Endothelial cell of umbilical vein (primary cell): ENCODE results near the gene N4BP2L1. TPM values are rescaled to one million over a fixed set of nuclear protein-coding genes. Genes with fewer than 3 reads are reported as not detected.

ENCODE experiments used
- BruUV-seq: library from RNA; stranded (reverse); fragments of 400-500 nt; replicated peaks from 2 replicates; lab custom pipeline; 2021; lab: Mats Ljungman, UMichigan
- CTCF ChIA-PET: fragments of 300-600, 350-600 bp; sonication (Branson Sonifier 250); formaldehyde crosslinking; loops from one replicate; lab custom pipeline; 2021; ENCODE audit warnings: antibody characterized with exemption, inconsistent platforms; lab: Charles Lee
- POLR2A ChIA-PET: fragments of 300-600, 350-600 bp; sonication (Branson Sonifier 250); formaldehyde crosslinking; loops from one replicate; lab custom pipeline; 2021; ENCODE audit warnings: antibody characterized with exemption, inconsistent platforms; lab: Charles Lee
- DNase-seq: peaks from one replicate; pipeline ENCODE4 v3.0.0-alpha.2; 2011; ENCODE audit warnings: low read depth, low spot score
- FAIRE-seq: peaks from 2 replicates; lab custom pipeline; 2011; peaks lifted over from hg19 to GRCh38; lab: Jason Lieb, UNC
- H2AFZ ChIP-seq: 2 replicates; pipeline ENCODE4 v1.6.0; 2012; ENCODE audit warnings: low read depth, low read length, control low read depth, inconsistent platforms
- H3K27ac ChIP-seq: 2 replicates; pipeline ENCODE4 v1.5.1; 2011; ENCODE audit warnings: low read depth, mild to moderate bottlenecking, control low read depth, low read length, moderate library complexity; ENCODE audit not compliant: insufficient read depth
- H3K27me3 ChIP-seq, 2 experiments: 2 replicates each; pipeline versions ENCODE4 v1.6.0 to v1.6.1; 2011; ENCODE audit warnings: low read length in 2 of 2, mixed read lengths in 1 of 2; ENCODE audit not compliant: control insufficient read depth in 2 of 2, insufficient read depth in 2 of 2
- H3K36me3 ChIP-seq, 2 experiments: 2 replicates in 1 of 2; 3 replicates in 1 of 2; pipeline ENCODE4 v1.5.1; 2011; ENCODE audit warnings: low read length in 2 of 2, mild to moderate bottlenecking in 1 of 2, moderate library complexity in 1 of 2; ENCODE audit not compliant: control insufficient read depth in 2 of 2, insufficient read depth in 2 of 2; ENCODE audit errors: extremely low read depth in 1 of 2
- H3K4me1 ChIP-seq: 3 replicates; pipeline ENCODE4 v1.5.1; 2011; ENCODE audit warnings: mild to moderate bottlenecking, low read length; ENCODE audit not compliant: control insufficient read depth, insufficient read depth; ENCODE audit errors: extremely low read depth
- H3K4me2 ChIP-seq: 2 replicates; pipeline ENCODE4 v1.6.1; 2011; ENCODE audit warnings: low read length, control low read depth, mixed read lengths; ENCODE audit not compliant: insufficient read depth
- H3K4me3 ChIP-seq, 3 experiments: fragments of 200-600 bp in 1 of 3; sonication (generic), shearing (Covaris generic) in 1 of 3; replicated peaks in 1 of 3; 2 replicates each; pipeline ENCODE4 v1.5.1; 2011 to 2016; ENCODE audit warnings: control low read depth in 3 of 3, low read length in 3 of 3, mild to moderate bottlenecking in 2 of 3, inconsistent platforms in 1 of 3, low read depth in 1 of 3, moderate library complexity in 1 of 3; ENCODE audit not compliant: insufficient read depth in 1 of 3
- H3K79me2 ChIP-seq: 2 replicates; pipeline ENCODE4 v1.6.0; 2012; ENCODE audit warnings: low read length, inconsistent platforms; ENCODE audit not compliant: control insufficient read depth, insufficient read depth
- H3K9ac ChIP-seq: replicated peaks from 2 replicates; pipeline ENCODE3; 2011; ENCODE audit warnings: low read length, control low read depth; ENCODE audit not compliant: insufficient read depth; ENCODE audit errors: extremely low read depth
- H3K9me1 ChIP-seq: replicated peaks from 3 replicates; pipeline ENCODE4 v1.6.0; 2011; ENCODE audit warnings: mild to moderate bottlenecking, low read length; ENCODE audit not compliant: control insufficient read depth, insufficient read depth; ENCODE audit errors: extremely low read depth
- H3K9me3 ChIP-seq: replicated peaks from 2 replicates; pipeline ENCODE4 v1.5.1; 2012; ENCODE audit warnings: low read length, inconsistent platforms; ENCODE audit not compliant: control insufficient read depth, insufficient read depth
- H4K20me1 ChIP-seq: replicated peaks from 2 replicates; pipeline ENCODE3; 2011; ENCODE audit warnings: mild to moderate bottlenecking, low read length; ENCODE audit not compliant: control insufficient read depth, insufficient read depth; ENCODE audit errors: extremely low read depth
- EZH2 ChIP-seq: IDR thresholded peaks from 2 replicates; pipeline ENCODE4 v1.6.1; 2012; ENCODE audit warnings: borderline replicate concordance, low read depth, mild to moderate bottlenecking, moderate library complexity, low read length, inconsistent platforms; ENCODE audit not compliant: severe bottlenecking
- FOS ChIP-seq: IDR thresholded peaks from 2 replicates; pipeline ENCODE4 v1.6.1; 2011; ENCODE audit warnings: mild to moderate bottlenecking, low read length, moderate library complexity, borderline replicate concordance; ENCODE audit not compliant: insufficient read depth
- GATA2 ChIP-seq: IDR thresholded peaks from 2 replicates; pipeline ENCODE4 v1.7.0; 2011; ENCODE audit warnings: low read depth, mild to moderate bottlenecking, moderate library complexity, mixed read lengths, low read length; ENCODE audit not compliant: insufficient read length, insufficient read depth
- MAX ChIP-seq: IDR thresholded peaks from 2 replicates; pipeline ENCODE4 v1.6.1; 2011; ENCODE audit not compliant: insufficient read depth, insufficient read length
- POLR2AphosphoS5 ChIP-seq: IDR thresholded peaks from 2 replicates; pipeline ENCODE4 v1.6.1; 2012; ENCODE audit warnings: low read depth, mild to moderate bottlenecking, control low read depth, low read length, moderate library complexity; ENCODE audit not compliant: insufficient read depth
- dilution Hi-C: fragments of 300-500 bp; cut with MboI; formaldehyde crosslinking; loops from one replicate; pipeline ENCODE4 v1.15.0; 2019; ENCODE audit warnings: low sequenced_read_pairs; ENCODE audit not compliant: extremely low pct_ligation_motif_present
- intact Hi-C: fragments of 100-400 bp; cut with micrococcal nuclease; formaldehyde crosslinking; loops from one replicate; pipeline ENCODE4 v1.10.0; 2022
- polyA plus RNA-seq, 4 experiments: library from polyadenylated mRNA; depleted of rRNA in 3 of 4; stranded (reverse) in 3 of 4; unstranded in 1 of 4; fragments of >200 nt; gene quantifications; 2 replicates each; pipeline versions ENCODE4 v1.2.1 to v1.2.3, GENCODE V29; 2011 to 2012; ENCODE audit warnings: missing spikeins in 1 of 4
- total RNA-seq: library from RNA; stranded (reverse); gene quantifications from 2 replicates; pipeline ENCODE4 v1.2.3, GENCODE V29; 2021

The N4BP2L1 gene
- total and polyA plus RNA-seq, 2 donors (not counting 3 experiments of a cell fraction or from before 2014, with no cell fraction given) = 1.1 to 2.1 TPM

GRCh38 chr13:32447894-32448623 lies 20.1 kb upstream of the N4BP2L1 start:
- Histone ChIP-seq H3K9me3 (no peaks in the 10 kb centered on the region), H3K36me3 (no peaks in the 10 kb centered on the region), H3K4me1 (no peaks in the 10 kb centered on the region), H3K4me3 (no peak overlapping the region), H3K27ac (no peak overlapping the region), H3K27me3 (no peaks in the 10 kb centered on the region), H3K9me1 (no peaks in the 10 kb centered on the region), H4K20me1 (no peaks in the 10 kb centered on the region), H3K4me2 (no peak overlapping the region), H2AFZ (no peak overlapping the region), H3K79me2 (no peaks in the 10 kb centered on the region), H3K9ac (no peak overlapping the region)
- FAIRE-seq (no peak), DNase-seq (no peak)
- ChIA-PET CTCF (interaction anchor here (1.2 to 1.3 kb wide), 3 partner anchors 133 to 538 kb away, joined by 4 to 5 read pairs (median 4); no protein-coding TSS in a partner anchor), POLR2A (no interaction called here)
- intact Hi-C loops = loop anchor here (10.0 kb wide), 1 partner anchor 533 kb away; no protein-coding TSS in a partner anchor
- dilution Hi-C loops = no loop called here
- BruUV-seq = no TSS peak
- no peak for TF ChIP-seq POLR2AphosphoS5
- TF ChIP-seq GATA2 = no peak
- TF ChIP-seq FOS = no peak
- TF ChIP-seq MAX = no peak
- no peak for TF ChIP-seq EZH2
